ENCODE measurements around the gene SCAMP2.
"Not testable (repeated sequence)": the region's sequence is repeated elsewhere in the genome, so short reads cannot be mapped to it uniquely, and the experiment has no call there.

The SCAMP2 gene

DNA sequence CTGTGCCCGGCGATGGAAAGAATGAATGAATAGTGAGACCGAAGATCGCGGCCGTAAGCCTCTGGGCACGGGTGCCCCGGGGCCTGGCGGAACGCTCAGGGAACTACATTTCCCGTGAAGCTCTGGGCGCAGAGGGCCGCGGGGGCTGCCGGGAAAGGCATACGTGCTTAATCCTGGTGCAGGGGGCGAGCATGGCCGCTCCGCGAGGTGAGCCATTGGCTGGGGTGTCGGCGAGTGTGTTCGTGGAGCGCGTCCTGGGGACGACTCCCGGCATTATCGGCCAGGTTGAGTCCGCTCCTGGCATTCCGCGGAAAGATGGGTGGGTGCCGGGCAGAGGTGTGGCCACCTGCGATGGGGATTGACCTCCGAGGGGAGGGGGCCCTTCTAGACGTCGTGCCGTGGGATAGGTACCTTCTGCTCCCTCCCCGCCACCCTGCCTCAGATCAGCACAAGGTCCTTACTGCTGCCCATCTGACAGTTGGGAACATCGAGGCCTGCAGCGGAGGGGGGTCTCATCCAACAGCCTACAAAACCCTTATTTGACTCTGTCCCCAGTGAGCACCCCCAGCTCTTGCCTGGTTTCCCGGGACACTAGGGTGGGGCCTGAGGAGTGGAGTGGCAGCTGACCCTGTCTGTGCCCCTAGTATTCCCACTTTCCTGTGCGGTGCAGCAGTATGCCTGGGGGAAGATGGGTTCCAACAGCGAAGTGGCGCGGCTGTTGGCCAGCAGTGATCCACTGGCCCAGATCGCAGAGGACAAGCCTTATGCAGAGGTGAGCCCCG lies 16.9 kb upstream of the SCAMP2 start, which contains the start of gene MPI:
TSS of gene MPI (plus strand) at position 160 of the 782 bp plus-strand sequence. CDS start at position 192, 32 bp downstream.
- DNase-seq: peak; percentile 92

DNA sequence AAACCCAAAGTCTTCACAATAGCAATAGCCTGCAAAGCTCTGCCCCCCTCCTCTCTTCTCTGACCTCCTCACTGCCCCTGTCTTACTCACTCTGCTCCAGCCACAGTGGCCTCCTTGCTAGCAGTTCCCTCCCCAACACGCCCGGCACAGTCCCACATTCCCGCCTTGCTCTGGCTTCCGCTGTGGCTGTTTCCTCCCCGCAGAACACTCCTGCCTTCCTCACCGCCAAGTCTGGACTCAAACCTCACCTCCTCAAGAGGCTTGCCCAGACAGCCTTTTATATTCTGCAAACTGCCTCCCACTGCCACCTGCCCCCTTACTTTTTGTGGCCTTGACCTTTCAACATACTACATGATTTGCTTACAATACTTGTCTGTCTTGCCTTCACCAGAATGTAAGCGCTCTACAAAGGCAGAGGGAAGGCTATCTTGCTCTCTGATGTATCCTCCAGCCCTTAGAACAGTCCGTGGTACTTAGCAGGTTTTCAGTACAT lies 16.3 kb upstream of the SCAMP2 start:
- DNase-seq: peak; percentile 32

DNA sequence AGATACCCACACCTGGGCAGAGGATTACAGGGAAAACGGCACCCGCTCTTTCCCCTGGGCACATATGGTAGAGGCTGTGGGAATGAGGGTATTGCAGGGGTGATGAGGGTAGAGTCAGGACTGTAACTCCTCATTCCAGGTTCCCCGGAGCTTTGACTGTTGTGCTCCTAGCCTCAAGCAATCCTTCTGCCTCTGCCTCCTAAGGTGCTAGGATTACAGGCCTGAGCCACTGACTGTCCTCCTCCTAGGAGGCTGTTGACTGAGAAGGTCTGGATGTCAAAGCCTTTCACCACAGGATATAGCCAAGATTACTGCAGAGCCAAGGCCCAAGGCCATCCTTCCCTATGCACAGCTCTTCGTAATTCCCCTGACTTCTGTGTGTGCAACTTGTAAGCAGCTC lies 15.6 kb upstream of the SCAMP2 start:
- DNase-seq: no peak

DNA sequence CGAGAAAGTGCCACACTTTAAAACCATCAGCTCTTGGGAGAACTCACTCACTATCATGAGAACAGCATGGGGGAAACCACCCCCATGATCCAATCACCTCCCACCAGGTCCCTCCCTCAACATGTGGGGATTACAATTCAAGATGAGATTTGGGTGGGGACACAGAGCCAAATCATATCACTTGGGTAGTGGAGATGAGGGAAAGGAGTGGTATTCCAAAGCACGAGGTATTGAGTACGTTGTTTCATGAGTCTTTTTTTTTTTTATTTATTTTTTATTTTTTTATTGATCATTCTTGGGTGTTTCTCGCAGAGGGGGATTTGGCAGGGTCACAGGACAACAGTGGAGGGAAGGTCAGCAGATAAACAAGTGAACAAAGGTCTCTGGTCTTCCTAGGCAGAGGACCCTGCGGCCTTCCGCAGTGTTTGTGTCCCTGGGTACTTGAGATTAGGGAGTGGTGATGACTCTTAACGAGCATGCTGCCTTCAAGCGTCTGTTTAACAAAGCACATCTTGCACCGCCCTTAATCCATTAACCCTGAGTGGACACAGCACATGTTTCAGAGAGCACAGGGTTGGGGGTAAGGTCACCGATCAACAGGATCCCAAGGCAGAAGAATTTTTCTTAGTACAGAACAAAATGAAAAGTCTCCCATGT lies 14.5 kb upstream of the SCAMP2 start:
- DNase-seq: not testable (repeated sequence)

DNA sequence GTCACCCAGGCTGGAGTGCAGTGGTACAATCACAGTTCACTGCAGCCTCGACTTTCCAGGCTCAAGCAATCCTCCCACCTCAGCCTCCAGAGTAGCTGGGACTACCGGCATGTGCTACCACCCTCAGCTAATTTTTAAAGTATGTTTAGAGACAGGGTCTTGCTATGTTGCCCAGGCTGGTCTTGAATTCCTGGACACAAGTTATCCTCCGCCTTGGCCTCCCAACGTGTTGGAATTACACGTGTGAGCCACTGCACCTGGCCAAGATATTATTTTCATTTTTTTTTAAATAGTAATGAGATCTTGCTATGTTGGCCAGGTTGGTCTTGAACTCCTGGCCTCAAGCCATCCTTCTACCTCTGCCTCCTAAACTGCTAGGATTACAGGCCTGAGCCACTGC lies 12.3 kb upstream of the SCAMP2 start:
- no peak for DNase-seq

DNA sequence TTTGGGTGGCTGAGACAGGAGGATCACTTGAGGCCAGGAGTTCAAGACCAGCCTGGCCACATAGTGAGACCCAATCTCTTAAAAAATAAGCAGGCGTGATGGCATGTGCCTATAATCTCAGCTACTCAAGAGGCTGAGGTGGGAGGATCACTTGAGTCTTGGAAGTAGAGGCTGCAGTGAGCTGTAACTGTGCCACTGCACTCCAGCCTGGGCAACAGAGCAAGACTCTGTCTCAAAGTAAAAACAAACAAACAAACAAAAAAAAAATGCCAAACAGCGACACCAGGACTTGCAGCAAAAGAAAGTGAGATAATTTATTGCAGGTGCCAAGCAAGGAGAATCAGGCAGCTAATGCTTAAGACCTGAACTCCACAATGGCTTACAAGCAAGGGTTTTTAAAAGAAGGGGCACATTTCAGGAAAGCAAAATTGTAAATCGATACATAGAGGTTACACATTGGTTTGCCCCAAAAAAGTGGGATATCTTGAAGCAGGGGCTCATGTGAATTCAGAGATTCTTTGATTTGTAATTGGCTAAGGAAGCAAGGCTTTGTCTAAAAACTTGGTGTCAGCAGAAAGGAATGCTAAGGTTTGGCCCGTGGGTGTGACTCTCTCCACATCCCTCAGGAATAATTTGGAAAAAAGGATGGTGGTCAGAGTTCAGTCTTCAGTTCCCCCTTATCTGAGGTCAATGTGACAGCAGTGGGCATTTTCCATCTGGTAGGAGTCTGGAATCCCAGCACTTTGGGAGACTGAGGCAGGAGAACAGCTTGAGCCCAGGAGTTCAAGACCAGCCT lies 11.5 kb upstream of the SCAMP2 start:
- DNase-seq: no peak

DNA sequence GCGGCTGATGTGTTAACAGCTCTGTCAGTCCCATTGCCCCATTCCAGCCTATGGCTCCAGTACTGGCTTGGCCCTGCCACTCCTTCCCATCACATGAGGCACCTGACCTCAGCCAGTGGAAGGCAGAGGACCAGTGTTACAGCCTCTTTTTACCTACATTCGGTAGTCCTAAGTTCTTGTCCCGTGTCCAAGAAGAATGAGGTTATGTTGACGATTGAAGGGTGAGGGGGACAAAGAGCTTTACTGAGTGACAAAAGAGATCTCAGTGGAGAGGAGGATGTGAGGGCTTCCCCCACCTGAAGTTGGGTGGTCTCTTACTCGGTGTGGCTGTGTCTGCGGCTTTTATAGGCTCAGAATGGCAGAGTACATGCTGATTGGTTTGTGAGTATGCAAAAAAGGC lies 9.4 kb upstream of the SCAMP2 start:
- no peak for DNase-seq

DNA sequence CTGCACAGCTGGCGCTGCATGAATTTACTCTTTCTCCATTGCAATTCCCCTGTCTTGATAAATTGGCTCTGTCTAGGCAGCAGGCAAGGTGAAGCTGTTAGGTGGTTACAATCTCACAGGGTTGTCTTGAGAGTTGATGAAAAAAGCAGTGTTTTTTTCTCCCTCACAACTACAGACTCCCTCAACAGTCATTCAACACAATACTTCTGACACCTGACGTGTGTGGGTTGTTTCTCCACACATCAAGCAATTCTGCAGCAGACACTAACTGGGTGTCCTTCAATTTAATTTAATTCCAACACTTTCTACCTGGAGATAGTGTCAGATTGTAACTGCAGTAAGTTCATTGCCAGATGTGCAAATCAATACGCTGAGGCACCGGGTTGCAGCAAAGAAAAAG lies 5.1 kb upstream of the SCAMP2 start:
- no peak for DNase-seq

DNA sequence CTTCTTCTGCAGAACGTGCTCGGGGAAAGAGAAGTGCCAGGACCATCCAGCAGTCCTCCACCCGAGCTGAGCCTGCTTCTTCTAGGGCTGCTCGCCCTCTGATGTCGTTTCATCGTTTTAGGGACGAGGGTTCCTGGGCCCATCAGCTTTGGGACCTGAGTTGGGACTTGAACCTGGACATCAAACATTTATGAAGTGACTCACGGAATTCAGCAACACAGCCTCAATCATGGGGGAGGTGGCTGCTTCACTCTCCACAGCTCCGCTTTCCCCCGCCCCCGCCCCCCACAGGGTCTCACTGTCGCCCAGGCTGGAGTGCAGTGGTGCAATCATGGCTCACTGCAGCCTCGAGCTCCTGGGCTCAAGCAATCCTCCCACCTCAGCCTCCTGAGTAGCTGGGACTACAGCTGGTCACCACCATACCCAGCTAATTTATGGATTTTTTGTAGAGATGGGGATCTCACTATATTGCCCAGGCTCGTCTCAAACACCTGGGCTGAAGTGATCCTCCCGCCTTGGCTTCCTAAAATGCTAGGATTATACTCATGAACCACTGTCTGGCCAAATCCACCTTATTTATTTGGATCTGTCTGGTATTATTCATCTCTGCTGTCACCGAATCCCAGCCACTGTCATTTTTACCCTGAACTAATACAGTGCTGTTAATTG lies 725 bp upstream of the SCAMP2 start:
- DNase-seq: no peak

DNA sequence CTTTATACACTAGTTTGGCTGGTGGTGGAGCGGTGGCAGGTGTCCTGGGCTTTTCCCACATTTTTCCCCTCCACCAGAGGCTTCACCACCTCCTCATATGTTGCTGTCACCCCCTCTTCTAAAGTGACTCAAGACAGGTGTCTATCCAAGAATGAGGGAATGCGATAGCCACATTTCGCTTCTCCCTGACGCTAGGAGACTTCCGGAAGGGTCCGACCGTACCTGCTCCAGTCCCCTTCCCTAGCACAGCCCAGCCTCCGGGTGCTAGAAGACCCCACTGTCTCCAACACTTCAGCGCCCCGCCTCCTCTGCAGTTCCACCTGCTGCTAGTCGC lies 496 bp downstream of the SCAMP2 start:
- DNase-seq: no peak

DNA sequence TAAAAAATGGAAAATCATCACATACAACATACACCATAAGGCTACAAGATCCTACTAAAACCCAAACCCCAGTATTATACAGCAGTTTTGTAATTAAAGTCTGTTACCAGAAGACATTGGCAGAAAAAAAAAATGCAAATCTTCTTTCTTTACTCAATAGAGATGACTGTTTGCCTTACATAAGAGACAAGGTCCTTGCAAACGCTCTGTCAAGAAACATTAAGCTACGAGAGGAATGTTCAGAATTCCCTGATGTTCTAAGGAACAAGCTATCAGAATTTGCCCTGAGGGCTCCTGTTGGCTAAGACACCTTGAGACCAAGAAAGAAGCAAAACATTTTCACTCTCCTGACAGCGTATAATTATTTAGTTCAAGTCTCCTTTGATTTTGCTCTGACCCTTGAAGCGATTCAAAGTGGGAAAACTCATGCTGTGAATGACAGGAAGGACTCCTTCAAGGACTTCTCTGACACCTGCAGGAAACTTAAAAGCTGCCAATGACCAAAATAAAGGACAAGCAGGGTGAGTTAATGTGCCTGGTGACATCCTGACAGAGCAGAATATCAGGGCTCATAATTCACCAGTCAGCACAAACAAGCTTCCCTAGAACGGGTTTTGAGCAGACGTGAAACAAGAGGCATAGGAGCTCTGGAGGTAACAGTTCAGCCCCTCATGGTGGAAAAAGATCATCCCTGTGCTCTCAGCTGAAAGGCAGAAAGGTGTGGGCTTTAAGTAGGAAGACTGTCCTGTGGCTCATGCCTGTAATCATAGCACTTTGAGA lies 2.5 kb downstream of the SCAMP2 start:
- peak; percentile 39 for DNase-seq

DNA sequence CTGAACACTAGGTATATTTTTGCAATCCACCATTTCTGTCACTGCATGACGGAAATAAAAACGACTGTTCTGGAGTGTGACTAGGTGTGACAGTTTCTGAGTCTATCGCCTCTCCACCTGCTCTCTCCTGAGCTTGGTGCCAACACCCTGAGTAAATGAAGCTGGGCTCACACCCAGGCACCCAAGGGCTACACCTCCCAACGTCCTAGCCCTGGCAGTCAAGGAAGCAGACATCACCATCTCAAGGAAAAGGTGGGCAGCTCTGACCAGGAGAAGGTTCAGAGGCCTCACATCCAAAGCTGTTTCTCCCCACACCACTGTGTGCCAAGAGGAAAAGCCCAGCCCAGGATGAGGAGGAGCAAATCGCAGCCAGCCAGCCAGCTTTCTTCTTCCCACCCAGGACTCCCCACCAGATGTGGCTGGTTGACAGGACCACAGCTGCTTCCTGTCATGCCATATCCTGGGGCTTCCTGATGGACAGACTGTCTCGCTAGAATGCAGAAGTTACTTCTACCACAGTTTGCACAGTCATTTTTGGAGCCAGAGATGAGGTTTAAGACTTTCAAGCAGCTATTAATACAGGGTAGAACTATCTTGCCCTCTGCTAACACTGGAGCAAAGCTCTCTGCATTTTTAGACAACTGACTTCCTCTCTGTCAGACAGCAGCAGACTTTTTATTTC lies 3.3 kb downstream of the SCAMP2 start:
- peak; percentile 95 for DNase-seq

DNA sequence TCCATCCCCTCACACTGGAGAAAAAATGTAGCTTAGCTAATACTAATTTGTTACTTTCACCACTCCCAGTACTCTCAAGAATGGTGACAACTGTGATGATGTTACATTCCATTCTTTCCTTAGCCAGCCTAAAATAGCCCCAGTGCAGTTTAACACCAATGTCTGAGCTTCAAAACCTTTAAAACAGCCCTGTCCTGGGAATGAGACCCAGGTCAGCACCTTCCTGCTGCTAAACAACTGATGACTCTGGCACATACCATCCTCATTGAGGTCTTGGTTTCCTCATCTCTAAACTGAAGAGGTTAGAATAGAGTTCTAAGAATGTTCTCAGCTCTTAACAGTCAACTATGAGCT lies 3.8 kb downstream of the SCAMP2 start:
- no peak for DNase-seq

DNA sequence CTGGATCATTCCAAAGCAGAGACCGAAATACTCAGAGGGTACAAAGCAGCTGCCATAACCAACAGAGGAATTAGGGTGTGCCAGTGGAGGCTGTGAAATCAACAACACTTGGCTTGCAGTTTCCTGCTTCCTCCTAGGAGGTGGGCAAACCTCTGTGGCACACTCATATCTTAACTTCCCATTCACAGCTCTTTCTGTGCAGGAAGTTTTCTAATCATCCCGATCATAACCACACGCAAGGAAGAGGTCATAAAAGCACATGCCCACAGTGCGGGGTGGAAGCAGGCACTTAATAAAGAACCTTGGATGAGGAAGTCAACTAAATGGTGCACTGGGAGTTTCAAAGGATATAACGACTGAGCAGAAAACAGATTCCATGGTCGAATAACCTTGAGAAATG lies 5.1 kb downstream of the SCAMP2 start:
- DNase-seq: peak; percentile 87

DNA sequence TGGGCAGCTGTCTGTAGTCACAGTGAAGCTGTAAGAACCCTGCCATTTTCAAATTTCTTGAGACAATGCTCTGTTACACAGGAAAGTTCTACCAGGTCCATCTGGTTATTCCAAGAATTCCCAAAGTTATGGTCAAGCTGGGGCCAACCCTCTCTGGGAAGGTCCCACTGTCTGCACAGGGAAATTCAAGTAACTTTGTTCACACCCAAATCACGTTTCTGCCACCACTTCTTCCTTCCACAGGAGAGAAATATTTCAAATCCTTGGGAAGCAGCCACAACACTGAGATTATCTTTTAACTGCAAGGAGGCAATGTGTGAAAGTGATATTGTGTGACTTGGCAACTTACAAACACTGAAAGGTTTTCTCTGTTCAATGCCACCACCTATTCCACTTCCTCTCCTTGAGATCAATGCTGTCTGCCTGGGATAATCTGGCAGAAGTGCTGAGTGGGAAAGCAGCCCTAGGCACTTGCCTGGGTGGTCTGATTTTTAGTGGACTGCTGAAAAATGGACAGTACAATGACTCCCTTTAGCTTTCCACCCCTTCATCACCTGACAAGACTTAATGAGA lies 5.6 kb downstream of the SCAMP2 start:
- DNase-seq: no peak

DNA sequence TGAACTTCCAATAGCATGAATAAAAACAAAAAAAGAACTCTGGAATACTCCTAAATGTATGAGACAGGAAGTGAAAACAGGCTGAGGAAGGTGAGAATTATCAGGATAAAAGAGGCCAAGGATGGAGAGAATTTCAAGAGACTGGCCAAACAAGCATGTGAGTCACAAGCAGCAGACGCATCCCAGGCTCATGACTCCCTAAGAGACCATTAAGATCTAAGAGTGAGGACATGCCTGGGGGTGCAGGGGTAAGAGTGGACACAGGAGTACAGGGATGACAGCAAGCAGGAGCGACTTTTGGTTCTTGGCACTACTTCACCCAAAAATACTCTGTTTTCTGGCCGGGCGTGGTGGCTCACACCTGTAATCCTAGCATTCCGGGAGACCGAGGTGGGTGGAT lies 7.1 kb downstream of the SCAMP2 start:
- DNase-seq: no peak

DNA sequence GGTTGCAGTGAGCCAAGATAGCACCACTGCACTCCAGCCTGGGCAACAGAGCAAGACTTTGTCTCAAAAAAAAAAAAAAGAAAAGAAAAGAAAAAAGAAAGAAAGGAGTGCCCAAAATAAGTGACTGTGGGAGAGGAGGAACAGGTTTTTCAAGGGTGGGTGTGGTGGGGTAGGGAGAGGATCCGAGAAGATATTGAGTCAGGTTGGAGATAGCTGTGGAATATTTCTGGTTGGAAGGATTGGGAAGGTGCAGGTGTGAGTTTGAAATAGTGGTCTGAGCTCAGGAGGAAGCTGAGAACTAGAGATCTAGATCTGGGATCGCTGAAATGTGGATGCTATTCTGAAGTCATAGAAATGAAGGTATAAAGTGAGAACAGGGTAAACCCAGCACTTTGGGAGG lies 7.8 kb downstream of the SCAMP2 start:
- no peak for DNase-seq

DNA sequence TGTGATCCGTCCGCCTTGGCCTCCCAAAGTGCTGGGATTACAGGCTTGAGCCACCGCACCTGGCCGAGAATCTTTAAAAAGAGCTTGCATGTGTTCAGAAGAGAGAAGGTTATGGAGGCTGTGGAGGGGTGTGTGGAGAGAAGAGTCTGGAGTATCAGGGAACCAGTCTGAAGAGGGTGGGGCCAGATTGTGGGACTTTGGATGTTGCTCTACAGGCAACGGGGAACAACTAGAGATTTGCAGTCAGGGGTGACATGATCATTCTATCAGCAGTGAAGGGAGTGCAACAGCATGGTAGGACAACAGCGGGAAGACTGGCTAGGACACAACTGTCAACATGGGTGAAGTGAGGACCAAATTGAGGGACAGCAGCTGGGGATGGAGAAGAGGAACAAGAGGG lies 8.9 kb downstream of the SCAMP2 start:
- DNase-seq: no peak

DNA sequence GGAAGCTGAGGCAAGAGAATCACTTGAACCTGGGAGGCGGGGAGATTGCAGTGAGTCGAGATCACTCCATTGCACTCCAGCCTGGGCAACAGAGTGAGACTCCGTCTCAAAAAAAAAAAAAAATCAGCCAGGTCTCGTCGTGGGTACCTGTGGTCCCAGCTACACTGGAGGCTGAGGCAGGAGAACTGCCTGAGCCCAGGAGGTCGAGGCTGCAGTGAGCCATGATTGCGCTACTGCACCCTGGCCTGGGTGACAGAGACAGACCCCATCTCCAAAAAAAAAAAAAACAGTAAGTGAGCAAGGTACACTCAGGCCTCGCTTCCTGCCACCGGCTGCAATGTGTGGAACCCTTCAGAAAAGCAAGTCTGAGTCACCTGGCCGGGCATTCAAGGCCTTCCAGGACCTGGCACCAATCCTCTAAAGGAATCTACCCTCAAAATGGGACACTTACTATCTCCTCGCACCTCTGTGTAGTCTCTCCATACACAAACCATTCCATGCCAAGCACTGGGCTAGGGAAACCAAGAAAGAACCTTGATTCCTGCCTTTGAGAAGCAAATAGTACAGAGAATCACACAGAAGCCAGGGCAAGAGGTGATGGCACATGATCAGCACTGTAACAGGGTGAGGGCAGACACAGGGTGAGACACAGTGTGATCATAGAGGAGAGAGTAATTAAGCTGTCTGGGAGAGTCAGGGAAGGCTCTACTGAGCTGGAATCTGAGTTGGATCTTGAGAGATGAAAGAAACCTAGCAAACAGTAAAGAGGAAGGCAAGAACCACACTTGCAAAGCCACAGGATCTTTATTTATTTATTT lies 9.7 kb downstream of the SCAMP2 start:
- DNase-seq: peak; percentile 36

DNA sequence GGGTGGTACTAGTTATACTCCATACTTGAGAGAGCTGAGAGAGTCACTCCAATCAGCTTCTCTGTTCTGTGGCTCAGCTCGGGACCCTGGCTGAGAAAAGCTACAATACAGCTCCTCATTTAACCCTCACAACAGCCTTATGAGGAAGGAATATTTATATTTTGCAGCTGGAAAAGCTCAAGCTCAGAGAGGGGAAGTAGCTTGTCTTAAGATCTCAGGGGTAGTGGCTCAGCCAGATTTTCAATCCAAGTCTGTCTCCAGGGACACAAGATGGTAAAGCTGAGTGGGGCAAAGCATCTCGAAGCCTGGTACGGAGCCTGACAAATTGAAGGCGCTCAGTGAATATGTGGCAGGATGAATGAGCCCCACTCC lies 14.8 kb downstream of the SCAMP2 start:
- no peak for DNase-seq

Data from activated CD4-positive, alpha-beta T cell treated with anti-CD3 and anti-CD28 coated beads, Interleukin-10, Interleukin-2, amounts not matched to agents 100 ng/mL and 50 ng/mL, durations not matched to agents 16 hours and 8 hours (primary cell).